IMR-90 (cell line): ENCODE measurements around the gene PLXDC2. TPM values are rescaled to one million over a fixed set of nuclear protein-coding genes. Genes with fewer than 3 reads are reported as not detected.

Experiments
- ATAC-seq: fragments of 200-7000 bp; cut with Tn5 transposase; 2 replicates; pipeline ENCODE4 v1.9.1; 2020; ENCODE audit warnings: low read depth, mild to moderate bottlenecking, moderate library complexity
- BruUV-seq: library from RNA; stranded (reverse); fragments of 400-500 nt; replicated peaks from 2 replicates; lab custom pipeline; 2021; lab: Mats Ljungman, UMichigan
- CTCF ChIA-PET: fragments of 300-600 bp; formaldehyde crosslinking; extraction: SDS; loops from one replicate; lab custom pipeline; 2021; ENCODE audit warnings: antibody characterized with exemption; lab: Yijun Ruan, JAX
- POLR2A ChIA-PET: fragments of 300-600 bp; sonication (Branson Sonifier 250); formaldehyde crosslinking; loops from one replicate; lab custom pipeline; 2022; ENCODE audit warnings: antibody characterized with exemption; ENCODE audit not compliant: unreplicated experiment; lab: Charles Lee
- DNase-seq: peaks from one replicate; pipeline ENCODE4 v3.0.0; 2013
- H2AFZ ChIP-seq: replicated peaks from 2 replicates; pipeline ENCODE3; 2013; ENCODE audit warnings: low read length, mild to moderate bottlenecking; ENCODE audit not compliant: poor library complexity
- H2AK5ac ChIP-seq: 2 replicates; pipeline ENCODE4 v1.6.1; 2013; ENCODE audit warnings: low read depth, low read length, inconsistent platforms
- H2AK9ac ChIP-seq: replicated peaks from 2 replicates; pipeline ENCODE3; 2013; ENCODE audit warnings: mild to moderate bottlenecking, low read depth, low read length, moderate library complexity; ENCODE audit not compliant: poor library complexity
- H2BK120ac ChIP-seq: 2 replicates; pipeline ENCODE4 v1.6.1; 2013; ENCODE audit warnings: low read depth, low read length, inconsistent platforms
- H2BK15ac ChIP-seq: 3 replicates; pipeline ENCODE4 v1.6.1; 2013; ENCODE audit warnings: low read depth, low read length, inconsistent platforms
- H2BK20ac ChIP-seq: 2 replicates; pipeline ENCODE4 v1.6.1; 2013; ENCODE audit warnings: low read depth, mild to moderate bottlenecking, inconsistent platforms, low read length, moderate library complexity
- H2BK5ac ChIP-seq: 2 replicates; pipeline ENCODE4 v1.6.1; 2013; ENCODE audit warnings: mild to moderate bottlenecking, low read depth, low read length, inconsistent platforms; ENCODE audit not compliant: poor library complexity, severe bottlenecking
- H3K14ac ChIP-seq: replicated peaks from 2 replicates; pipeline ENCODE4 v1.6.1; 2013; ENCODE audit warnings: low read depth, low read length, inconsistent platforms
- H3K18ac ChIP-seq: 2 replicates; pipeline ENCODE4 v1.6.1; 2013; ENCODE audit warnings: low read depth, low read length, control low read depth
- H3K23ac ChIP-seq: 2 replicates; pipeline ENCODE4 v1.6.1; 2013; ENCODE audit warnings: low read depth, low read length, inconsistent platforms
- H3K27ac ChIP-seq: 2 replicates; pipeline ENCODE4 v1.5.1; 2013; ENCODE audit warnings: mild to moderate bottlenecking, control low read depth, low read length; ENCODE audit not compliant: insufficient read depth
- H3K27me3 ChIP-seq: 2 replicates; pipeline ENCODE4 v1.6.1; 2013; ENCODE audit warnings: low read length; ENCODE audit not compliant: control insufficient read depth, insufficient read depth
- H3K36me3 ChIP-seq: 2 replicates; pipeline ENCODE4 v1.6.1; 2013; ENCODE audit warnings: low read length, mixed read lengths; ENCODE audit not compliant: control insufficient read depth, insufficient read depth
- H3K4ac ChIP-seq: 2 replicates; pipeline ENCODE4 v1.6.1; 2013; ENCODE audit warnings: low read depth, low read length, inconsistent platforms
- H3K4me1 ChIP-seq: 2 replicates; pipeline ENCODE4 v1.6.1; 2013; ENCODE audit warnings: low read length, mixed read lengths; ENCODE audit not compliant: control insufficient read depth, insufficient read depth
- H3K4me2 ChIP-seq: 2 replicates; pipeline ENCODE4 v1.6.1; 2013; ENCODE audit warnings: low read depth, mild to moderate bottlenecking, control low read depth, low read length, moderate library complexity
- H3K4me3 ChIP-seq: 2 replicates; pipeline ENCODE4 v1.5.1; 2013; ENCODE audit warnings: low read depth, mild to moderate bottlenecking, control low read depth, low read length, moderate library complexity; ENCODE audit not compliant: insufficient read depth
- H3K56ac ChIP-seq: 2 replicates; pipeline ENCODE4 v1.6.1; 2013; ENCODE audit warnings: low read length, inconsistent platforms; ENCODE audit not compliant: insufficient read depth; ENCODE audit errors: extremely low read depth
- H3K79me1 ChIP-seq, 2 experiments: 2 replicates each; pipeline ENCODE4 v1.6.1; 2013; ENCODE audit warnings: low read length in 2 of 2, inconsistent platforms in 1 of 2, low read depth in 1 of 2
- H3K9ac ChIP-seq: 2 replicates; pipeline ENCODE4 v1.6.1; 2013; ENCODE audit warnings: low read depth, low read length, control low read depth
- H3K9me1 ChIP-seq: 2 replicates; pipeline ENCODE4 v1.6.1; 2013; ENCODE audit warnings: low read length, inconsistent platforms; ENCODE audit not compliant: insufficient read depth
- H3K9me3 ChIP-seq: 2 replicates; pipeline ENCODE4 v1.6.1; 2013; ENCODE audit warnings: low read length; ENCODE audit not compliant: control insufficient read depth, insufficient read depth
- H4K20me1 ChIP-seq: 2 replicates; pipeline ENCODE4 v1.6.1; 2013; ENCODE audit warnings: low read length, inconsistent platforms; ENCODE audit not compliant: insufficient read depth
- H4K5ac ChIP-seq: 2 replicates; pipeline ENCODE4 v1.6.1; 2013; ENCODE audit warnings: mild to moderate bottlenecking, low read depth, low read length, control low read depth
- H4K8ac ChIP-seq, 2 experiments: 2 replicates each; pipeline ENCODE4 v1.6.1; 2013; ENCODE audit warnings: low read depth in 2 of 2, low read length in 2 of 2, control low read depth in 1 of 2, inconsistent platforms in 1 of 2
- H4K91ac ChIP-seq: 2 replicates; pipeline ENCODE4 v1.6.1; 2013; ENCODE audit warnings: low read depth, low read length, inconsistent platforms; ENCODE audit not compliant: insufficient read depth
- BHLHE40 ChIP-seq: fragments of 150-350 bp; IDR thresholded peaks from 2 replicates; pipeline ENCODE4 v1.6.1; 2016; ENCODE audit warnings: mild to moderate bottlenecking, low read depth, low read length
- CTCF ChIP-seq: conservative IDR thresholded peaks from 2 replicates; pipeline ENCODE4 v1.5.1; 2012; ENCODE audit warnings: mild to moderate bottlenecking, low read depth, low read length, improper control_type of control experiment
- FOS ChIP-seq: fragments of 150-350 bp; IDR thresholded peaks from 2 replicates; pipeline ENCODE4 v1.6.1; 2016; ENCODE audit warnings: low read depth, low read length
- MAFK ChIP-seq: IDR thresholded peaks from 2 replicates; pipeline ENCODE4 v1.6.1; 2012; ENCODE audit warnings: low read depth, low read length, improper control_type of control experiment
- MAZ ChIP-seq: IDR thresholded peaks from 2 replicates; pipeline ENCODE4 v1.6.1; 2012; ENCODE audit warnings: low read depth, mild to moderate bottlenecking, low read length, improper control_type of control experiment, moderate library complexity, borderline replicate concordance
- MXI1 ChIP-seq: IDR thresholded peaks from 2 replicates; pipeline ENCODE4 v1.6.1; 2012; ENCODE audit warnings: low read depth, mild to moderate bottlenecking, low read length, moderate library complexity, borderline replicate concordance
- RAD21 ChIP-seq: IDR thresholded peaks from 2 replicates; pipeline ENCODE4 v1.6.1; 2012; ENCODE audit warnings: low read length, improper control_type of control experiment
- SMC3 ChIP-seq: fragments of 150-350 bp; IDR thresholded peaks from 2 replicates; pipeline ENCODE4 v1.6.1; 2016; ENCODE audit warnings: low read depth, mild to moderate bottlenecking, antibody characterized with exemption, low read length, moderate library complexity
- WGBS, 2 experiments: methylation state at CpG; one replicate each; pipeline versions ENCODE4 v1.1.5 to v1.1.7; 2013; ENCODE audit warnings: missing lambda C conversion rate in 2 of 2; ENCODE audit not compliant: insufficient read length in 1 of 2; ENCODE audit errors: extremely low coverage in 2 of 2; 5-methylcytosine and 5-hydroxymethylcytosine counted together
- dilution Hi-C: fragments of 300-500 bp; cut with HindIII; formaldehyde crosslinking; loops from one replicate; pipeline ENCODE4 v1.14.3; 2018; ENCODE audit warnings: low sequenced_read_pairs; ENCODE audit not compliant: unreplicated experiment
- in situ Hi-C: fragments of 300-500 bp; cut with MboI; formaldehyde crosslinking; loops from 3 replicates; pipeline ENCODE4 v1.14.3; 2019; ENCODE audit warnings: low sequenced_read_pairs, inconsistent platforms, mixed read lengths
- intact Hi-C: fragments of 100-400 bp; cut with micrococcal nuclease; formaldehyde crosslinking; loops from 2 replicates; pipeline ENCODE4 v1.10.0; 2022
- polyA plus RNA-seq, 3 experiments: library from polyadenylated mRNA; depleted of rRNA; stranded (reverse); fragments of >200 nt; gene quantifications; 2 replicates each; pipeline ENCODE4 v1.2.3, GENCODE V29; 2012; ENCODE audit warnings: low replicate concordance in 1 of 3
- total RNA-seq: library from RNA; depleted of rRNA; stranded (reverse); fragments of >200 nt; gene quantifications from 2 replicates; pipeline ENCODE4 v1.2.3, GENCODE V29; 2012
- TF ChIP-seq, protein P1 (sequence below): fragments of 150-350 bp; IDR thresholded peaks from 2 replicates; pipeline ENCODE4 v1.6.1; 2017; ENCODE audit warnings: mild to moderate bottlenecking, antibody characterized with exemption, low read length, low read depth

Gene PLXDC2
- total and polyA plus RNA-seq, 2 of the 4 experiments (the other 2 are of a cell fraction), result 3.2 to 6.1 TPM

- BruUV-seq, result no TSS peak
- WGBS, 2 experiments, result no CpG with 5 or more reads among the region's 5 CpGs
- Histone ChIP-seq H3K36me3 (no peaks in the 10 kb centered on the region), H4K91ac (no peak overlapping the region), H3K56ac (no peak overlapping the region), H3K9me3 (0 out of 2 replicates have a peak, but pooled peaks cover 2% of the 10 kb centered on the region), H3K27ac (no peak overlapping the region), H3K23ac (no peak overlapping the region), H2AK9ac (no peak overlapping the region), H3K4me1 (no peaks in the 10 kb centered on the region), H2BK120ac (no peak overlapping the region), H3K14ac (no peak overlapping the region), H3K18ac (no peak overlapping the region), H3K9ac (no peak overlapping the region), H2AK5ac (no peak overlapping the region), H3K27me3 (no peaks in the 10 kb centered on the region), H2BK5ac (no peak overlapping the region), H3K79me1 (no peaks in the 10 kb centered on the region), H3K4me3 (no peak overlapping the region), H2BK20ac (no peak overlapping the region), H4K8ac (no peak overlapping the region), H2BK15ac (no peak overlapping the region), H3K9me1 (no peaks in the 10 kb centered on the region), H3K4me2 (no peak overlapping the region), H4K5ac (no peak overlapping the region), H4K20me1 (no peaks in the 10 kb centered on the region), H2AFZ (no peak overlapping the region), H3K4ac (no peak overlapping the region)
- ATAC-seq (no peak), DNase-seq (no peak)
- in situ Hi-C loops (no loop called here), intact Hi-C loops (no loop called here), dilution Hi-C loops (no loop called here)
- TF ChIP-seq MAFK (no peak), MAZ (no peak), FOS (no peak), MXI1 (no peak), CTCF (no peak), RAD21 (no peak), SMC3 (no peak), BHLHE40 (no peak)
- TF ChIP-seq, protein P1, sequence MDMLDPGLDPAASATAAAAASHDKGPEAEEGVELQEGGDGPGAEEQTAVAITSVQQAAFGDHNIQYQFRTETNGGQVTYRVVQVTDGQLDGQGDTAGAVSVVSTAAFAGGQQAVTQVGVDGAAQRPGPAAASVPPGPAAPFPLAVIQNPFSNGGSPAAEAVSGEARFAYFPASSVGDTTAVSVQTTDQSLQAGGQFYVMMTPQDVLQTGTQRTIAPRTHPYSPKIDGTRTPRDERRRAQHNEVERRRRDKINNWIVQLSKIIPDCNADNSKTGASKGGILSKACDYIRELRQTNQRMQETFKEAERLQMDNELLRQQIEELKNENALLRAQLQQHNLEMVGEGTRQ, result no peak
- ChIA-PET POLR2A (no interaction called here), CTCF (no interaction called here)
Measured at GRCh38 chr10:20093600-20093999, 277.4 kb downstream of the PLXDC2 start.
